Transverse colon (tissue), 4 donors: Measurements from ENCODE around the gene CNDP1. TPM values are rescaled to one million over a fixed set of nuclear protein-coding genes. Genes with fewer than 3 reads are reported as not detected.

ENCODE experiments used
- DNase-seq: peaks from one replicate; pipeline ENCODE4 v3.0.0-alpha.2; 2019
- H3K27ac ChIP-seq, 4 donors: fragments of 200-600 bp; sonication (generic); 2 replicates each; pipeline ENCODE4 v1.5.1; 2016 to 2018; ENCODE audit warnings: inconsistent platforms in 4 of 4
- H3K27me3 ChIP-seq: fragments of 200-600 bp; sonication (generic); 2 replicates; pipeline ENCODE4 v1.5.1; 2017; ENCODE audit warnings: inconsistent platforms
- H3K36me3 ChIP-seq, 4 donors: fragments of 200-600 bp; sonication (generic); 2 replicates each; pipeline ENCODE4 v1.5.1; 2017 to 2019; ENCODE audit warnings: inconsistent platforms in 4 of 4
- H3K4me1 ChIP-seq, 4 donors: fragments of 200-600 bp; sonication (generic); 2 replicates each; pipeline ENCODE4 v1.5.1; 2017 to 2020; ENCODE audit warnings: inconsistent platforms in 4 of 4
- H3K4me3 ChIP-seq, 4 donors: fragments of 200-600 bp; sonication (generic); 1 replicate in 1 of 4; 2 replicates in 3 of 4; pipeline versions ENCODE4 v1.5.1 to v1.6.1; 2017 to 2019; ENCODE audit warnings: inconsistent platforms in 4 of 4
- H3K9me3 ChIP-seq, 2 donors: fragments of 200-600 bp; sonication (generic); 2 replicates each; pipeline ENCODE4 v1.5.1; 2017 to 2019; ENCODE audit warnings: inconsistent platforms in 2 of 2
- CTCF ChIP-seq, 5 experiments: fragments of 200-600 bp in 3 of 5; fragments of 450-650 bp in 2 of 5; sonication (generic) in 3 of 5; IDR thresholded peaks; 1 replicate in 2 of 5; 2 replicates in 3 of 5; pipeline ENCODE4 v1.5.1; 2016 to 2017; ENCODE audit warnings: antibody characterized with exemption in 5 of 5, inconsistent platforms in 3 of 5, mild to moderate bottlenecking in 2 of 5, moderate library complexity in 1 of 5
- EP300 ChIP-seq: sonication (generic); formaldehyde crosslinking; IDR thresholded peaks from one replicate; pipeline ENCODE4 v1.6.1; 2017; ENCODE audit warnings: antibody characterized with exemption, low read depth
- POLR2A ChIP-seq: fragments of 450-650 bp; IDR thresholded peaks from one replicate; pipeline ENCODE4 v1.6.1; 2016; ENCODE audit warnings: antibody characterized with exemption, mild to moderate bottlenecking, moderate library complexity
- POLR2AphosphoS5 ChIP-seq, 3 donors: sonication (generic); formaldehyde crosslinking; IDR thresholded peaks; one replicate each; pipeline ENCODE4 v1.6.1; 2016; ENCODE audit warnings: antibody characterized with exemption in 3 of 3
- WGBS, 2 donors: methylation state at CpG; one replicate each; pipeline ENCODE4 v1.1.5; 2018; ENCODE audit warnings: low coverage in 1 of 2; 5-methylcytosine and 5-hydroxymethylcytosine counted together
- in situ Hi-C, 4 donors: fragments of 200-750 bp; cut with MboI; loops; one replicate each; pipeline versions ENCODE4 v1.15.0 to v1.15.1; 2017; ENCODE audit warnings: low sequenced_read_pairs in 3 of 4, low pct_ligation_motif_present in 1 of 4, low pct_unique_long_range_greater_than_20kb in 1 of 4
- intact Hi-C: fragments of 100-400 bp; cut with DNase I; formaldehyde crosslinking; loops from one replicate; pipeline ENCODE4 v1.15.1; 2023; ENCODE audit warnings: low total_unique reads
- total RNA-seq, 4 donors: library from RNA; depleted of rRNA; stranded (reverse); fragments of >200 nt; gene quantifications; one replicate each; pipeline ENCODE4 v1.1.0, GENCODE V29; 2016

Gene CNDP1
- total RNA-seq, 4 donors from 2014 or later, result not detected

GRCh38 chr18:74577019-74577418 lies 42.7 kb downstream of the CNDP1 start:
- Histone ChIP-seq H3K27me3 (no peaks in the 10 kb centered on the region), H3K36me3 (no peaks in the 10 kb centered on the region), H3K4me3 (no peak overlapping the region), H3K9me3 (no peaks in the 10 kb centered on the region), H3K4me1 (peaks cover 0 to 2% (median 0%) of the 10 kb centered on the region in 4 donors), H3K27ac (no peak overlapping the region)
- in situ Hi-C loops (no loop called here), intact Hi-C loops (no loop called here)
- no peak for TF ChIP-seq POLR2AphosphoS5 (IDR thresholded peaks at IDR 0.05)
- no peak for TF ChIP-seq CTCF (IDR thresholded peaks at IDR 0.05)
- no peak for TF ChIP-seq EP300
- no peak for TF ChIP-seq POLR2A
- no peak for DNase-seq
- WGBS, 2 donors, result 68 to 100% methylated on average over 1 to 5 of the region's 5 CpGs

- 33 to 47% methylated on average over 3 to 8 of the region's 8 CpGs for WGBS, 2 donors
- Histone ChIP-seq H3K9me3 (no peaks in the 10 kb centered on the region), H3K36me3 (no peaks in the 10 kb centered on the region), H3K27ac (no peak overlapping the region), H3K27me3 (peaks cover 4% of the 10 kb centered on the region), H3K4me1 (peaks cover 0 to 2% (median 0%) of the 10 kb centered on the region in 4 donors), H3K4me3 (no peak overlapping the region)
- intact Hi-C loops, result no loop called here
- TF ChIP-seq CTCF (IDR thresholded peaks at IDR 0.05) (no peak), POLR2A (no peak), EP300 (no peak), POLR2AphosphoS5 (IDR thresholded peaks at IDR 0.05) (no peak)
- in situ Hi-C loops, result no loop called here
- no peak for DNase-seq
These were observed 45.3 kb downstream of the CNDP1 start for GRCh38 chr18:74579496-74580065.

DNA sequence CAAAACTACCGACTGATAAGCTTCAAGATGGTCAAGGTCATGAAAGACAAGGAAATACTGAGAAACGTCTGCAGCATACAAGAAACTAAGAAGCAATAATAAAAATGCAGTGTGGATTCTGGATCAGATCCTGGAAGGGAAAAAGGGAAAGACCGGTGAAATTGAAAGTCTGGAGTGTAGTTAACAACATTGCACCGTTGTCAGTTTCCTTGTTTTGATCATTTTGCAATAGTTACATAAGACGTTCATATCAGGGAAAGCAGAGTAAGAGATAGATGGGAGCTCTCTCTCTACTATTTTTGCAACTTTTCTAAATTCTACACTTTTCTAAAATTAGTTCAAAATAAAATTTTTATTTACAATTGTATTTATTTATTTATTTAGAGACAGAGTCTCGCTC lies 48.3 kb downstream of the CNDP1 start:
- no peak for TF ChIP-seq POLR2AphosphoS5 (IDR thresholded peaks at IDR 0.05)
- TF ChIP-seq CTCF (IDR thresholded peaks at IDR 0.05), result no peak
- no peak for TF ChIP-seq EP300
- TF ChIP-seq POLR2A, result no peak
- H3K27ac ChIP-seq, result no peak overlapping the region
- H3K4me3 ChIP-seq, result no peak overlapping the region
- intact Hi-C loops (no loop called here), in situ Hi-C loops (no loop called here)
- no peak for DNase-seq
- peaks cover 9% of the 10 kb centered on the region for H3K27me3 ChIP-seq
- peaks cover 0 to 2% (median 0%) of the 10 kb centered on the region in 4 donors for H3K4me1 ChIP-seq
- WGBS, 2 donors, result 48 to 54% methylated on average over 6 of the region's 6 CpGs
- no peaks in the 10 kb centered on the region for H3K36me3 ChIP-seq
- no peaks in the 10 kb centered on the region for H3K9me3 ChIP-seq

GRCh38 chr18:74587441-74587840 lies 53.1 kb downstream of the CNDP1 start:
- Histone ChIP-seq H3K4me1 (no peaks in the 10 kb centered on the region), H3K36me3 (no peaks in the 10 kb centered on the region), H3K27me3 (peaks cover 9% of the 10 kb centered on the region), H3K27ac (no peak overlapping the region), H3K4me3 (no peak overlapping the region), H3K9me3 (no peaks in the 10 kb centered on the region)
- DNase-seq, result no peak
- 69% methylated on average over 6 to 8 of the region's 8 CpGs for WGBS, 2 donors
- in situ Hi-C loops (no loop called here), intact Hi-C loops (no loop called here)
- TF ChIP-seq EP300 (no peak), CTCF (IDR thresholded peaks at IDR 0.05) (no peak), POLR2A (no peak), POLR2AphosphoS5 (IDR thresholded peaks at IDR 0.05) (no peak)
